Activated naive CD8-positive, alpha-beta T cell (primary cell): Measurements from ENCODE around the gene SLC30A7.
"Not testable (repeated sequence)": the region's sequence is repeated elsewhere in the genome, so short reads cannot be mapped to it uniquely, and the experiment has no call there.

Experiments
- H3K27ac Mint-ChIP-seq: one replicate; pipeline ENCODE4 v1.8.0; 2021; ENCODE audit warnings: mixed read lengths
- H3K27me3 Mint-ChIP-seq: one replicate; pipeline ENCODE4 v1.8.0; 2021; ENCODE audit warnings: mixed read lengths
- H3K36me3 Mint-ChIP-seq: one replicate; pipeline ENCODE4 v1.8.0; 2021; ENCODE audit warnings: mixed read lengths
- H3K4me1 Mint-ChIP-seq: one replicate; pipeline ENCODE4 v1.8.0; 2021; ENCODE audit warnings: low read depth, mixed read lengths
- H3K4me3 Mint-ChIP-seq: one replicate; pipeline ENCODE4 v1.8.0; 2021; ENCODE audit warnings: mild to moderate bottlenecking, mixed read lengths
- H3K9me3 Mint-ChIP-seq: one replicate; pipeline ENCODE4 v1.8.0; 2021; ENCODE audit warnings: low read depth, mixed read lengths

Gene SLC30A7

GRCh38 chr1:100876291-100876690, 19.6 kb upstream of the SLC30A7 start:
- Mint-ChIP-seq H3K9me3 (no peaks in the 10 kb centered on the region), H3K27ac (no peak overlapping the region), H3K27me3 (no peaks in the 10 kb centered on the region), H3K4me3 (no peak overlapping the region), H3K4me1 (no peaks in the 10 kb centered on the region), H3K36me3 (peaks cover 3% of the 10 kb centered on the region)

DNA sequence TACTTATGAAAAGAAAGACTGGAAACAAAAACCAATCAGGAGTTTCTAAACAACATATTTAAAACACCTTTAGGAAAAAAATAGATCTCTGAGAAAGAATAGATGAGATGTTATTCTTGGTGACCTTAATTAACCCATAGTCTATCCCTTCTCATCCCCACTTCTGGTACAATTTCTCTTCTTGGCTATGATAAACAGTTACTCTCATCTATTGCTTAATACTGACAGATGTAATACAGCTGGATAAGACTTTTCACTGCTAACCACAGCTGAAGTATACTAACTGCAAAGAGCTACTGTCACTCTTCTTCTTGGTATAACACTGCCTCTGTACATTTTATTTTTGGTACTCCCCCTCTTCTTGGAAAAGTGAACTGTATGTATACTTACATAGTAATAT, 16.5 kb upstream of the SLC30A7 start:
- peaks cover 6% of the 10 kb centered on the region for H3K36me3 Mint-ChIP-seq
- H3K4me3 Mint-ChIP-seq, result no peak overlapping the region
- H3K27ac Mint-ChIP-seq, result no peak overlapping the region
- no peaks in the 10 kb centered on the region for H3K9me3 Mint-ChIP-seq
- H3K4me1 Mint-ChIP-seq, result no peaks in the 10 kb centered on the region
- H3K27me3 Mint-ChIP-seq, result no peaks in the 10 kb centered on the region

DNA sequence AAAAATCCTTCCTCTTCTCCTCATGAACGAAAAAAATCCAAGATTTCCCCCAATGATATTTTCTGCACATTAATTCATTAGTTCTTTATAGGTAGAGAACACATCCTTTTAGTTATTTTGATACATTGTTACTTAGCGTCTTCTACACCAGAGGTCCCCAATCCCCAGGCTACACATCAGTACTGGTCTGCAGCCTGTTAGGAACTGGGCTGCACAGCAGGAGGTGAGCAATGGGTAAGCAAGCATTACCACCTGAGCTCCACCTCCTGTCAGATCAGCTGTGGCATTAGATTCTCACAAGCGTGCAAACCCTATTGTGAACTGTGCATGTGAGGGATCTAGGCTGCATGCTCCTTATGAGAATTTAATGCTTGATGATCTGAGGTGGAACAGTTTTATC, 14.2 kb upstream of the SLC30A7 start:
- peaks cover 6% of the 10 kb centered on the region for H3K36me3 Mint-ChIP-seq
- no peaks in the 10 kb centered on the region for H3K9me3 Mint-ChIP-seq
- H3K4me3 Mint-ChIP-seq, result no peak overlapping the region
- no peaks in the 10 kb centered on the region for H3K27me3 Mint-ChIP-seq
- no peak overlapping the region for H3K27ac Mint-ChIP-seq
- H3K4me1 Mint-ChIP-seq, result no peaks in the 10 kb centered on the region

DNA sequence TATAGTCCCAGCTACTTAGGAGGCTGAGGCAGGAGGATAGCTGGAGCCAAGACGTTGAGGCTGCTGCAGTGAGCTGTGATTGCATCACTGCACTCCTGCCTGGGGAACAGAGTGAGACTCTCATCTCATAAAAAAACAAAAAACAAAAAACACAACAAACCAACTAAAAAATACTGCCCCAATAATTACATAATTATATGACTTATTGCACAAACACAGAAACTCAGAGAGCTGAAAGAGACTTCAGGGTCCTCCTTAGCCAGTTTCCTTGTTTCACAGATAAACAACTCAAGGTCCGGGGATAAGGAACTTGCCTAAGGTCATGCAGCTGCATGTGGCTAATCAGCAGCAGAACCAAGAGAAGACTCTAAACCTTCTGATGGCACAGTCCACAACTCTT, 13.2 kb upstream of the SLC30A7 start:
- H3K4me3 Mint-ChIP-seq, result no peak overlapping the region
- H3K9me3 Mint-ChIP-seq, result no peaks in the 10 kb centered on the region
- H3K36me3 Mint-ChIP-seq, result peaks cover 6% of the 10 kb centered on the region
- no peaks in the 10 kb centered on the region for H3K27me3 Mint-ChIP-seq
- no peak overlapping the region for H3K27ac Mint-ChIP-seq
- no peaks in the 10 kb centered on the region for H3K4me1 Mint-ChIP-seq

- Mint-ChIP-seq H3K9me3 (no peaks in the 10 kb centered on the region), H3K4me3 (no peak overlapping the region), H3K27me3 (no peaks in the 10 kb centered on the region), H3K4me1 (peaks cover 3% of the 10 kb centered on the region), H3K36me3 (peaks cover 9% of the 10 kb centered on the region), H3K27ac (no peak overlapping the region)
These were observed 11.9 kb upstream of the SLC30A7 start for GRCh38 chr1:100883963-100884362.

- Mint-ChIP-seq H3K36me3 (peaks cover 12% of the 10 kb centered on the region), H3K4me1 (peaks cover 21% of the 10 kb centered on the region)
- not testable (repeated sequence) for H3K9me3 Mint-ChIP-seq, H3K27ac Mint-ChIP-seq, H3K27me3 Mint-ChIP-seq, H3K4me3 Mint-ChIP-seq
These were observed 6.9 kb upstream of the SLC30A7 start for GRCh38 chr1:100889007-100889406.

GRCh38 chr1:100889869-100890482, 5.9 kb upstream of the SLC30A7 start:
- H3K27ac Mint-ChIP-seq, result not testable (repeated sequence)

GRCh38 chr1:100891380-100891779, 4.5 kb upstream of the SLC30A7 start:
- Mint-ChIP-seq H3K9me3 (peaks cover 8% of the 10 kb centered on the region), H3K27me3 (no peaks in the 10 kb centered on the region), H3K4me1 (peaks cover 25% of the 10 kb centered on the region), H3K36me3 (peaks cover 14% of the 10 kb centered on the region), H3K4me3 (no peak overlapping the region), H3K27ac (no peak overlapping the region)

More at GRCh38 chr1:100889869-100890482, 5.9 kb upstream of the SLC30A7 start:
- Mint-ChIP-seq H3K36me3 (peaks cover 12% of the 10 kb centered on the region), H3K4me1 (peaks cover 25% of the 10 kb centered on the region)
- H3K4me3 Mint-ChIP-seq, H3K9me3 Mint-ChIP-seq, H3K27me3 Mint-ChIP-seq: not testable (repeated sequence)

- peaks cover 8% of the 10 kb centered on the region for H3K9me3 Mint-ChIP-seq
- peaks cover 31% of the 10 kb centered on the region for H3K4me1 Mint-ChIP-seq
- peak overlapping the region; percentile 99 for H3K4me3 Mint-ChIP-seq
- peaks cover 14% of the 10 kb centered on the region for H3K36me3 Mint-ChIP-seq
- no peak overlapping the region for H3K27ac Mint-ChIP-seq
- no peaks in the 10 kb centered on the region for H3K27me3 Mint-ChIP-seq
These were observed 3.3 kb upstream of the SLC30A7 start for GRCh38 chr1:100892554-100892953.

DNA sequence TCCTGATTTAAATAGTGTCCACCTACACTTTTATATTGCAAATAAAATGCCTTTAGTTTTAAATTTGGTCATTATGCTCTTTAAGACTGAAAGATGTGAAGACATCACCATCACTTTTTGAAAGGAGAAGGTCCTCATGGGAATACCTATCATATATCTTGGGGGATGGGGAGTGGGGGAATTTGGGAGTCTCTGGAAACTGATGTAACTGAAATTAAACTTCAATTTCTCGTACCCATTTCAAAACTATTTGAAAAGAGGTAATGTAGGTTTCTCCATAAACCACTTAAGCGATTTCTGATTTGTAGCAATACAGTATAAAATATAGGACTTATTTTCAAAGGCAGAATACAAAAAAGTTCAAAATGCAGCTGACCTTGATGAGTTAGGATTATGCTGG, 2.2 kb upstream of the SLC30A7 start:
- H3K9me3 Mint-ChIP-seq, result peaks cover 8% of the 10 kb centered on the region
- H3K36me3 Mint-ChIP-seq, result peaks cover 16% of the 10 kb centered on the region
- no peaks in the 10 kb centered on the region for H3K27me3 Mint-ChIP-seq
- H3K27ac Mint-ChIP-seq, result peak overlapping the region; percentile 35
- peak overlapping the region; percentile 99 for H3K4me3 Mint-ChIP-seq
- peaks cover 38% of the 10 kb centered on the region for H3K4me1 Mint-ChIP-seq

GRCh38 chr1:100894603-100895539, 1.0 kb upstream of the SLC30A7 start, which contains the start of gene EXTL2:
Gene EXTL2, minus strand, starts transcription at chr1:100894842. Its CDS starts 6,085 bp downstream, at chr1:100888757.
- H3K36me3 Mint-ChIP-seq, result peaks cover 16% of the 10 kb centered on the region
- H3K4me1 Mint-ChIP-seq, result peaks cover 48% of the 10 kb centered on the region
- peaks cover 8% of the 10 kb centered on the region for H3K9me3 Mint-ChIP-seq
- H3K27me3 Mint-ChIP-seq, result no peaks in the 10 kb centered on the region
- peak within 1 kb of the TSS; percentile 99 for H3K4me3 Mint-ChIP-seq
- peak within 1 kb of the TSS; percentile 99 for H3K27ac Mint-ChIP-seq

DNA sequence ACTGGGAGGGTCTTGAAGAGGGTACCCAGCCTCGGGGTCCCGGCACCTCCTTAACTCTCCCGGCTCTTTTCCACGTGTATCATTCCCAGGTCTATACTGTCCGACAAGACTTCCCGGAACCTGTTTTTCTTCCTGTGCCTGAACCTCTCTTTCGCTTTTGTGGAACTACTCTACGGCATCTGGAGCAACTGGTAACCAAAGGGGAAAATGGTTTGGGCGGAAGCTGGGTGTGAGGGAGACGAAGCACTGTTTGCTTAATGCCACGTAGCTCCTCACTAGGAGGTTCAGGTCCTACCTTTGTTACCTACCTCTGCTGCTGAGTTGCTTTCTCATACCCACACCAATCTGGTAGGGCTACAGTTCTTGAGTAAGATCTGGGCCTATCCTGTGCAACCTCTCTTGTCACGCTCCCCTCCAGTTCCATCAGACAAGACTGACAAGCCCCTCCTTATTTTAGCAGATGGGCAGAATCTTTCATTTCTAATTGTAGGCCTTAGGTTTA, 642 bp downstream of the SLC30A7 start:
- Mint-ChIP-seq H3K4me1 (peaks cover 58% of the 10 kb centered on the region), H3K9me3 (no peaks in the 10 kb centered on the region), H3K27ac (peak overlapping the region; percentile 99), H3K4me3 (peak overlapping the region; percentile 99), H3K36me3 (peaks cover 15% of the 10 kb centered on the region), H3K27me3 (no peaks in the 10 kb centered on the region)

GRCh38 chr1:100902365-100902764, 6.5 kb downstream of the SLC30A7 start:
- no peaks in the 10 kb centered on the region for H3K9me3 Mint-ChIP-seq
- H3K4me3 Mint-ChIP-seq, result no peak overlapping the region
- peak overlapping the region; percentile 16 for H3K27ac Mint-ChIP-seq
- H3K27me3 Mint-ChIP-seq, result no peaks in the 10 kb centered on the region
- peaks cover 34% of the 10 kb centered on the region for H3K36me3 Mint-ChIP-seq
- peaks cover 76% of the 10 kb centered on the region for H3K4me1 Mint-ChIP-seq

DNA sequence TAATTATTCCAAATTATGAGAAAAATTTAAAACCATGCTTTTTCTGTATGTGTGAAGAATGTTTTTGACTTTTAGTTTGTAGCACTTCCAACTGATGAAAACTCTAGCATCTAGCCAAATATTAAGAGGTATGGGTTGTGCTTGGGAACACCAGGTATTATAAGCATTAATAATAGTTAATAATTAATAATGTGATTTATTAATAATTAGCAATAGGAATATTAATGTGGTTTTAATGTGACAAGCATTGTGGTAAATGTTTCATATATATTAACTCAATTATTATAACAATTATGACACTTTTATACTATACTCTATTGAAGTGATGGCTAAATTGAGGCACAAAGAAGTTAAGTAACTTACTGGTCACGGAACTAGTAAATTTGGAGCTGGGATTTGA, 7.9 kb downstream of the SLC30A7 start:
- Mint-ChIP-seq H3K36me3 (peaks cover 38% of the 10 kb centered on the region), H3K27ac (no peak overlapping the region), H3K27me3 (no peaks in the 10 kb centered on the region), H3K4me3 (no peak overlapping the region), H3K4me1 (peaks cover 75% of the 10 kb centered on the region), H3K9me3 (no peaks in the 10 kb centered on the region)

DNA sequence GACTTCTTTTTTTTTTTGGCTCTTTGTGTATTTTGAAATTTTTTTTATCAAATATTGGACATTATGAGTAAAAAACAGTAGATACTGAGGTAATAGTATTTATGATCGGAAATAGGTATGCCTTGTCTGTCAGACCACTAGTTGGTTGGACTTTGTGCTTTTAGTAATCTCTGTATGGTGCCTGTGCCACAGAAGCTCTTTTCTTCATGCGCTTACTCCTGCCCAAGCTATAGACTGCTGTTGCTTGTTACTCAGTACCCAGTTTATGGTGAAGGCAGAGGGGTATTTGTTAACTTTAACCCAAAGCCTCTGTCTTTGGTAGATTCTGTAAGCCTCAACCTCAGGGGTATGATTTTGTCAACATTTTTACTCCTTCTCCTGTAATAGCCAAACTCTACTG, 8.6 kb downstream of the SLC30A7 start:
- Mint-ChIP-seq H3K4me3 (peak overlapping the region; percentile 35), H3K27me3 (no peaks in the 10 kb centered on the region), H3K27ac (no peak overlapping the region), H3K9me3 (no peaks in the 10 kb centered on the region), H3K36me3 (peaks cover 38% of the 10 kb centered on the region), H3K4me1 (peaks cover 70% of the 10 kb centered on the region)
